HG03457 (cell line): ENCODE data around the gene SCT.
"Not testable (repeated sequence)": the region's sequence is repeated elsewhere in the genome, so short reads cannot be mapped to it uniquely, and the experiment has no call there.

Source experiments
- ATAC-seq: cut with Tn5 transposase; IDR thresholded peaks from one replicate; pipeline ENCODE4 v1.9.1; 2021; ENCODE audit warnings: moderate number of reproducible peaks; ENCODE audit not compliant: unreplicated experiment

Gene SCT, protein sequence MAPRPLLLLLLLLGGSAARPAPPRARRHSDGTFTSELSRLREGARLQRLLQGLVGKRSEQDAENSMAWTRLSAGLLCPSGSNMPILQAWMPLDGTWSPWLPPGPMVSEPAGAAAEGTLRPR

DNA sequence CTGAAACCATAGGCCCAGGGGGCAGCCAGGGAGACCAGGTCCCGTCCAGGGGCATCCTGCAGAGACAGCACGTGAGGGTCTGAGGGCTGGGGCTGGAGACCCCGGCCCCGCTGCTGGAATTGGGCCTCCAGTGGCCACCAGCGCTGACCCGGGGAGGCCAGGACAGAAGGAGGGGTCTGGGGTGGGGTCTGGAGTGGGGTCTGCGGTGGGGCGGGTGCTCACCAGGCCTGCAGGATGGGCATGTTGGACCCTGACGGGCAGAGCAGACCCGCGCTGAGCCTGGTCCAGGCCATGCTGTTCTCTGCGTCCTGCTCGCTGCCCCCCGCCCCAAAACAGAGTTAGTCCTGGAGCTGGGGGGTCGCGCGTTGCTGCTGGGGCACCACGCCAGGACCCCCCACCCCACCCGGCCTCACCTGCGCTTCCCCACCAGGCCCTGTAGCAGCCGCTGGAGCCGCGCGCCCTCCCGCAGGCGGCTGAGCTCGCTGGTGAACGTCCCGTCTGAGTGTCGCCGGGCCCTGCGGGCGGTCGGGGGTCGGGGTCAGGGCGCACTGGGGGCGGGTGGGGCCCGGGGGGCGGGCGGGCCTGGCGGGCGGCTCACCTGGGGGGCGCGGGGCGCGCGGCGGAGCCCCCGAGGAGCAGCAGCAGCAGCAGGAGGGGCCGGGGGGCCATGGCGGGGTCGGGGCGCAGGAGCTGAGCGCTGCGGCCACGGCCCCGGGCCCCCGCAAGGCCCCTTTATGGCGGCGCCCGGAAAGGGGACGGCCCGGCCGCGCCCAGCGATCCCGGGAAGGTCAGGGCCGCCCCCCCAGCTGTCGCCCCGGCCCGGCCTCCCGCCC lies at the start of gene SCT:
TSS of gene SCT (minus strand) at position 707 of the 833 bp plus-strand sequence. CDS start at position 669, 38 bp downstream.
- no peak for ATAC-seq

DNA sequence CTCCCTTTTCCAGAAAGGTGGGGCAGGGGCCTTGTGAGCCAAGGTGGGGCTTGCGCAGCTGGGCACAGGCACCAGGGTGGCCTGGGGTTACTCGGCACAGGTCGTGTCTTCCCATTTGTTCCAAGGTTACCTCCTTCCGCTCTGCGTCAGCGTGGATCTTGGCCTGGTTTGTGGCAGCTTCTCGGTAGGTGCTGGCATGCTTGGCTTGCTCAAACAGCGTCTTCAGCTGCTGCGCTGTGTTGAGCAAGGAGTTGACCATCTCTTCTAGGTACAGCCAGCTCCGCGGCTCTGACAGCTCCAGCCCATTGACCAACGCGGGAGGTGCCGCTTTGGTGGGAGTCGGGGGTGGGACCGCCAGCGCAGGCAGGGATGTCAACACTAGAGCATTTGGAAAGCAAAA lies 47.4 kb upstream of the SCT start:
- no peak for ATAC-seq

DNA sequence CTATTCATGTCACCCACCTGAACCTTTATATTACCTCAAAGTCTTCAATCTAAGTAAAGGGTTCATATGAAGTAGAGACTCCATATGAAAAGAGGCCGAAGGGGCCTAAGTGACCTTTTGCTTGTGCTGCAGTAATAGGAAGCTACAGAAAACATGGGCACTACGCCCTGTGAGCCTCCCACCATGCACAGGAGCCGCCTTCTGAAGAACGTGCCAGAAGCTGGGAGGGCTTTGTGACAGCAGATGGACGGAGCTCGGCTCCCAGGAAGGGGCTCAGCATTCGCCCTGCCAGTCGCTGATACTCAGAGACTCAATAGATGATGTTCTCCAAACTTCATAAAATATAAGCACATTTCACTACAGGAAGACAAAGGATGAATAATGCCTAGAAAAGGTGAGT lies 46.9 kb upstream of the SCT start:
- no peak for ATAC-seq

DNA sequence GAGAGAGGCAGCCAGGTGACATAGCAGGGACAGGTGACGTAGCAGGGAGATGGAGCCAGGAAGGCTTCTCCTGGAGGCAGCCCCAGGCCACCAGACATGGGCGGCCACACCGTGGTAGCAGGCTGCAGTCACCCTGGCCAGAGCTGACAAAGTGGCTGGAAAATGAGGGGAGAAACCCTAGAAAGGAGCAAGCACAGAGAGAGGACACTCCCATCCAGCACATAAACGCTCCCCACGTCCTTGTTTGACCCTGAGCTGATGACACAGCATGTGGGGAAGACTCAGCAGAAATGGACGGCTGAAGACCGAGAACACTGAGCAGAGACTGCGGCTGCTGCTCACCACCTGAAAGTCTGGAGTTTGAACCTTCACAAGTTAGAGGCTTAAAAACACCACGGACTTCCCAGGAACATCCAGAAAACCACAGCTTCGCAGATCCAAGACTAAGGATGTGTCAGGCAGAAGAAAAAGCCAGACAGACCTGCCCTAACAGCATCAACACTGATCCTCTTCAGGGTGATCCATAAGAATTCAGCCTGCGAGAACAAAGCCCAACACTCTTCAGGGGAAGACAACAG lies 38.8 kb upstream of the SCT start:
- ATAC-seq, result no peak

DNA sequence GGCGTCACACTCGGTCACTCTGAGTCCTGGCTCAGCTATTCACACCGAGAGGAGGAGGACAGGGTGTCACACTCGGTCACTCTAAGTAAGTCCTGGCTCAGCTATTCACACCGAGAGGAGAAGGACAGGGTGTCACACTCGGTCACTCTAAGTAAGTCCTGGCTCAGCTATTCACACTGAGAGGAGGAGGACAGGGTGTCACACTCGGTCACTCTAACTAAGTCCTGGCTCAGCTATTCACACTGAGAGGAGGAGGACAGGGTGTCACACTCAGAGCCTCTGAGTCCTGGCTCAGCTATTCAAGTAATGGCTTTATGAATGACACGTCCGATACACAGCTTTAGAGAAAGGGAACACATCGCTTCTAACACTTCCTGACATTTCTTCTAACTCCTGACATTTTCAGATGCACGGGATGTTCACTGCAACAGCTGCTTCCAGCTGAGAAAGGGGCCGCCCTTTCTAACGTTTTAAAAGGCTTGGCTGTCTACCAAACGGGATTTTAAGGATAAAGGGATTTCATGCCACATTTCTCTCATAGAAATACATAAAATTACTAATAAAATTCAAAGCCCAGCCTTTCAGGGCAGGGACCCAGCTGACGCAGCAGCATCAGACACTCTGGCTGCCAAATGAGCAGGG lies 38.2 kb upstream of the SCT start:
- no peak for ATAC-seq

DNA sequence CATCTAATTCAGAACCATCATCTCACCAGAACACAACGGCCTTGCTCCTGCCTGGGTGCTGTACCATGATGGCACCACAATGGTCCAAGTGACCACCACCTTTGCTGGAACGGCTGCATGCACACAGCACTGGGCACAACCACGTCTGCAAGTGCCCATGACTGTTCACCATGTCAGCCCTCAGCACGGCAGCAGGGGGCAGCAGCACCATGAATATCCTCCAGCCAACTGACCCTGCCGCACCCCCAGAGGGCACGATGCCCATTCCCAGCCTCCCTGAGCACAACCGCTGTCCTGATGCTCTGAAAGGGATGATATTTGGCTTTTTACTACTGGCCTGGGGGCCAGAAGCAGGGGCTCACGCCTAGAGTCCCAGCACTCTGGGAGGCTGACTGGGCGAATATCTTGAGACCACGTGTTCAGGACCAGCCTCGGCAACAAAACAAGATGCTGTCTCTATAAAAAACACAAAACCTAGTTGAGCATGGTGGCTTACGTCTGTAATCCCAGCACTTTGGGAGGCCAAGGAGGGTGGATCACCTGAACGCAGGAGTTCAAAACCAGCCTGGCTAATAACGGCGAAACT lies 35.8 kb upstream of the SCT start:
- ATAC-seq, result no peak

DNA sequence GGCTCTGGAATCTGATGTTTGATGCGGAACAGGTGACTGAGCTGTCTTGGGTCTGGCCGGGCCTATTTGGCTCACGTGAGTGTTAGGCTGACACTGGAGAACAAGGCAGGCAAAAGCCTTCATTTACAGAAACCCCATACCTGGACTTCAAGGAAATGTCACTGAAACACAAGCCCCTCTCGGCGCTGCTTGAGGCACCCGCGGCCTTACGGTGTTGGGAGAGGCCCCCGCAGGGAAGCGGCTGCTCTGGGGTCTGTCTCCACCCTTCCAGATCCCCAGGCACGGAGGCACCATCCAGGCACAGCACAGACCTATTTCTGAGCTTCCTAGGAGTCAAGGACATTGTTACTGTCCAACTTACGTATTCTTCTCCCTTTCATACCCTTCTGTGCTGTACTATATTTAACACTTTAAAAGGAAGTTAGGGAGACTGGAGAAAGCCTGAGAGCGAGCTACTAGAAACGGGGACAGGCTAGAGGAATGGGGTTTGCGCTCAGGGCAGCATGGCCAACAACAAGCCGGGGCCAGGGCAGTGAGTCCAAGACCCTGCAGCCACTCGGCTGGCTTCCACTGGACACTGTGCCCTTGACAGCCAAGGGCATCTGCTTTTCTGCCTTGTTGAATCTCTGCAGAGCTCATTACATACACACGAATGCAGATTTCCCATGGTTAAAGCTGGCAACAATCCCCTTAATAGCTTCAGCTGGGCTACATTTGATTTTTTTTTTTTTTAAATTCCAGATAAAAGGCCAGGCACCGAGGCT lies 33.9 kb upstream of the SCT start:
- no peak for ATAC-seq

DNA sequence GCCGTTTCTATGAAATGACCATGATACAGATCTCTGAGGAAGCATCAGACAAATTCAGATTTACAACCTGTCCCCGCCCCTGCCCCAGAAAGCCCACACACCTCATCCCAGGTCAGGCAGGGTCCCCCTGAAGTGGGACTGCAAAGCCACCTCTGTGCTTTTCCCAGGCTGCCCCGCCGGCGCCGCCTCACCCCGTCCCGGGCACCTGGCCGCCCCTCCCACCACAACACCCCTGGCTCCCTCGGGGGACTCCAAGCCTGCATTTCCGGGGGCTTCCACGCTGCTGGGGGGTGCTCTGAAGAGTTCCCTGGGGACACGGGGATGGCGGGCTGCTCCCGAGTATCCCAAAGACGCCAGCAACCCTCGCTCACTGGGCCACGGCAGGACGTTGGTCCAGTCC lies 33.3 kb upstream of the SCT start:
- ATAC-seq, result no peak

DNA sequence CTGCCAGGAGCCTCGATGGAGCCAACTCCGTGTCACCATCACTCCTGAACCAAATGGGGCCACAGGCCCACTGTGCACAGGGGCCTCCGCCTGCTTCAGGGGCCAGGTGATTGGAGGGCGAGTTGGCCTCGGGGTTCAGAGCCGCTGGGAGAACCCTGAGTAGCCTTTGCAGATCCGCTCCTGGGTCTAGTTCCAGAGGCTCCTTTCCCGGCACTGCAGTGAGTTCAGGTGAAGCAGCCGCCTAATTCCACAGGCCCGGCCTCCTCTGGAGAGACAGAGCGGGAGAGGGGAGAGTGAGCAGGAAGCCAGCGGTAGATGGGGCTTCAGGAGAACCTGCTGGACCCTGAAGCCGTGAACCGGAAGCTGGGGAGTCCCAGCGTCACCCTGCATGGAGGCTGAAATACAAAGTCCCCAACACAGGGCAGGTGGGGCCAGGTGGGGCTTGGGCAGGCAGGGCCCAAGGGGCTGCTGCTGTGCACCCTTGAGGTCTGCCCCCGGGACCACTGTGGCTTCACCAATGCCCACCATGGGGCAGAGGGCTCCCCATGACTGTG lies 32.6 kb upstream of the SCT start:
- ATAC-seq, result no peak

DNA sequence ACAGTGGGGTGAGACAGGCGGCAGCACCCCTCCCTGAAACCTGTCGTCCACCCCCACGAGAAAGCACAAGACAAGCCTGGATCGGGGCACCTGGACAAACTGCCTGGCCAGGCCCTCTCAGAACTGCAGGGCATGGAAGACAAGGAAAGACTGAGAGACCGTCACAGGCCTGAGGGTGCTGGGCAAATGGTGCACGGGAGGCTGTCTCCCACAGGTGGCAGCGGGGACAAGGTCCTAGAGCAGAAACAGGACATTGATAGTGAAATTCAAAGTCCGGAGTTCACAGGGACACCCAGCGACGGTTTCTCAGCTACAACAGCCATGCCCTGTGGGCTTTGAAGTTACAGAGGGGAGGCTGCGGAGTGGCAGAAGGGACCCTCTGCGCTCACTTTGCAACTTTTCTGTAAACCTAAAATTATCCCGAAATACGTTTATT lies 30.7 kb upstream of the SCT start:
- no peak for ATAC-seq

DNA sequence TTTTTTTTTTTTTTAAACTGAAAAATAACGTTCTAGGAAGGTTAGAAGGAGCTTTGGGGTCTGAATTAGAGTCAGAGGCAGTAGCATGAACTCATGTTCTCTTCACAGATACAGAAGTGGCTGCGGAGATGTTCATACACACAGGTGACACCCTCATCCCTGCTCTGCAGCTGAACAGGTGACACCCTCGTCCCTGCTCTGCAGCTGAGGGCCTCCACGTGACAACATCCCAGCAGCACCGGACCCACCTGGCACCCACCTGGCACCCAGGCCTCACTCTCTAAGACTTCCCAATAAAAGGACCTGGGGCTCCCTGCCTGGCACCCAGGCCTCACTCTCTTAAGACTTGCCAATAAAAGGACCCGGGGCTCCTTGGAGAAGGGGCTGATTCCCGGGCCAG lies 29.9 kb upstream of the SCT start:
- no peak for ATAC-seq

DNA sequence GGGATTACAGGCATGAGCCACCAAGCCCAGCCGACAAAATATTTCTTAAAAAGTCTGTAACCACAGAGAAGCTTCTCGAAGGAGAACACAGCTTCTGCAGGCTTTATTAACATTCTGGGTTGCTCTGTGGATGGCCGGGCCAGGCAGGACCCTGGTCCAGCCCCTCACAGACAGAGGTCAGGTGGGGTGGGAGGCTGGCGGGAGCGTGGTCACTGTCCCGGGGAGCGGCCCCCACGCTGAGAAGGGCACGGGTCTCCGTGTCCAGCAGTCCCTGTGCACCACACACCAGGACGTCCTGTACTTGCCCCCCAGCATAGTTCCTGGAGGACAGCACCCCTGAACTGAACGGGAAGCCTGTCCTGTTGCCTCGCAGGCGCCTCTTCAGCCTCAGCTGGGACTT lies 29.4 kb upstream of the SCT start:
- no peak for ATAC-seq

DNA sequence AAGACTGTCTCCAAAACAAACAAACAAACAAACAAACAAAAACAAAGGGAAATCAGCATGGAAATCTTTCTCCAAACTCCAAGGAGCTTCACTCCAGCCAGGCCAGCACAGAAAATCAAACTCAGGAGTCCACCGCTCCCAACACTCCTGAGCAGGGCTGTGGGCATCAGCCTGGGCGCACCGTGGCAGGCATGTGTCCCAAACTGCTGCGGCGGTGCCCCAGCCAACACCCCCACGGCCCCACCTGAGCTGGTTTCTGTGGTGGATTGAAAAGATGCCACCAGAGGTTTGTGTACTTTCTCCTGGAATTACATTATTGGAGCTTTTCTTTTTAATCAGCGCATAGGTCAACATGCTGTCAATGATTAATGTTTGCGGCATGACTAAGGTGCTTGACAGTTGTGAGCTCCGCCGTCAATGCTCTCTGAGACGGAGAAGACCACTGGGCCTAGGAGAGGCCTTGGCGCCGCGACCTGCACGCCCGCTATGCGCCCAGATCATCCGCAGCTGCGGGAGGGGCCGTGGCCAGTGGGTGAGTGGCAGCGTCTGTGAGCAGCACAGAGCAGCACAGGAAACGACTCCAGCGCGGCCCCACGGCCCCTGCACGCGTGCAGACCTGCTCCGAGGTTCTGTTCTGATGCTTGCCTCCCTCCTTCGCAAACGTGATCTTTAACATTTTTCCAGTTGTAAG lies 28.2 kb upstream of the SCT start:
- no peak for ATAC-seq

DNA sequence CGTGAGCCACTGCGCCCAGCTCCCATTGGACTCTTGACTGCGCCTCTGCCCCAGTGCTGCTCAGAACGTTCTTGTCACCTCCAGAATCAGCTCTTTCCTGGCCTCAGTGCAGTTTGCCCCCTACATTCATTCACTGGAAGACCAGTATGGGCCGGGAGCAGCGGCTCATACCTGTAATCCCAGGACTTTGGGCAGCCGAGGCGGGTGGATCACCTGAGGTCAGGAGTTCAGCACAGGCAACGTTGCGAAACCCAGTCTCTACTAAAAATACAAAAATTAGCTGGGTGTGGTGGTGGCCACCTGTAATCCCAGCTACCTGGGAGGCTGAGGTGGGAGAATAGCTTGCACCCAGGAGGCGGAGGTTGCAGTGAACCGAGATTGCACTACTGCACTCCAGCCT lies 27.5 kb upstream of the SCT start:
- ATAC-seq, result not testable (repeated sequence)

DNA sequence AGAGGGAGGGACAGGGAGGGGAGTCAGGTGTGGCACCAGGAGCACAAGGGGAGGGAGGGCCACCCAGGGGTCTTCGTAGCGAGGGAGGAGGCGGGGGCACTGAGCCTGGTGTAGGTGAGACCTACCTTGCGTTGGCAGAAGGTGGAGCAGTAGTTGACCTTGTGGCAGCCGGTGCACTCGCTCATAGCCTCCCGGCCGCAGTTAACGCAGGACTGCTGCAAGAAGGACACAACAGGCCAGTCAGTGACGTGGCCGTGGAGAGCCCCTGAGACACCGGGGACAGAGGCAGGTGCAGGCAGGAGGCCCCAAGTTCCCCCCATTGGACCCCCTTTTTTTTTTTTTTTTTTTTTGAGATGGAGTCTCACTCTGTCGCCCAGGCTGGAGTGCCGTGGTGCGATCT lies 26.9 kb upstream of the SCT start:
- no peak for ATAC-seq

DNA sequence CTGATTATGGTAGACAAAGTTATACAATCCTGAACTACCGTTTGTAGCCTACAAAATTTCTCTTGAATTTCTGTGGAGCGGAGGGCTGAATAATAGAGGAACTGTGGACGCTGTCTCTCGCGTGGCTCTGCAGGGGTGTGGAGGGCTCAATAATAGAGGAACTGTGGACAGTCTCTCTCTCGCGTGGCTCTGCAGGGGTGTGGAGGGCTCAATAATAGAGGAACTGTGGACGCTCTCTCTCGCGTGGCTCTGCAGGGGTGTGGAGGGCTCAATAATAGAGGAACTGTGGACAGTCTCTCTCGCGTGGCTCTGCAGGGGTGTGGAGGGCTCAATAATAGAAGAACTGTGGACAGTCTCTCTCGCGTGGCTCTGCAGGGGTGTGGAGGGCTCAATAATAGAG lies 26.2 kb upstream of the SCT start:
- not testable (repeated sequence) for ATAC-seq

DNA sequence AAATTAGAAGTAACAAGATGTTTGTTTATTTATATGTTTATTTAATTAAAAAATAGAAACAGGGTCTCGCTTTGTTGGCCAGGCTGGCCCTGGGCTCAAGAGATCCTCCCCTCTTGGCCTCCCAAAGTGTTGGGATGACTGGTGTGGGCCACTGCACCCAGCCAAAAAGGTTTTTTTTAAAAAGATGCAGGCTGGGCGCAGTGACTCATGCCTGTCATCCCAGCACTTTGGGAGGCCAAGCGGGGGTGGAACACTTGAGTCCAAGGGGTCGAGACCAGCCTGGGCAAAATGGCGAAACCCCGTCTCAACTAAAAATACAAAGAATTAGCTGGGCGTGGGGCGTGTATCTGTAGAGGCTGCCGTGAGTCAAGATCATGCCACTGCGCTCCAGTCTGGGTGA lies 23.5 kb upstream of the SCT start:
- no peak for ATAC-seq

DNA sequence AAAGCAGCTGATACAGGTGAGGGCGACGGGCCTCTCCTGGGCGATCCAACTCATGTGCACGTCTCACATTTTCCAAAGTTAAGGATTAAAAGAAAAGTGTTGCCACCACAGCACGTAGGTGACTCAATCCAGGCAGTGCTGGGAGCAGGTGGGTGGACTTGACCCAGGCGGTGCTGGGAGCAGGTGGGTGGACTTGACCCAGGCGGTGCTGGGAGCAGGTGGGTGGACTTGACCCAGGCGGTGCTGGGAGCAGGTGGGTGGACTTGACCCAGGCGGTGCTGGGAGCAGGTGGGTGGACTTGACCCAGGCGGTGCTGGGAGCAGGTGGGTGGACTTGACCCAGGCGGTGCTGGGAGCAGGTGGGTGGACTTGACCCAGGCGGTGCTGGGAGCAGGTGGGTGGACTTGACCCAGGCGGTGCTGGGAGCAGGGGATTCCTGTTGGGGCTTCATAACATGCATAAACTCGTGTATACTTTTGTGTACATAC lies 20.7 kb upstream of the SCT start:
- ATAC-seq, result not testable (repeated sequence)

DNA sequence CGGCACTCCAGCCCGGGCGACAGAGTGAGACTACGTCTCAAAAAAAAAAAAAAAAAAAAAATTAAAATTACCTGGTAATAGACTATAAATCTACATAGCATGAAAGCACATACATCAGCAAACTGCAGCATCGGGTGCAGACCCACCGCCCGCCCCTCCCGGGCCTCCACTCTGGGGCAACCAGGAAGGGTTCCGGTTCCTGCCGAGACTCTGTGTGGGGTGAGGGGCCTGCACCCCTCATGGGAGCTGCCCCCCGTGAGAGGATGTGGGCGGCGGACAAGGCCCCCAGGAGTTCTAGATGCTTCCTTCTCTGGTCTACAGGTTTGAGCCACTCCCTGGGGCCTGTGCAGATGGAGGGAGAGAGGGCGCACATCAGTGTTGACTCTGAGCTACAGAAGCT lies 19.2 kb upstream of the SCT start:
- no peak for ATAC-seq

DNA sequence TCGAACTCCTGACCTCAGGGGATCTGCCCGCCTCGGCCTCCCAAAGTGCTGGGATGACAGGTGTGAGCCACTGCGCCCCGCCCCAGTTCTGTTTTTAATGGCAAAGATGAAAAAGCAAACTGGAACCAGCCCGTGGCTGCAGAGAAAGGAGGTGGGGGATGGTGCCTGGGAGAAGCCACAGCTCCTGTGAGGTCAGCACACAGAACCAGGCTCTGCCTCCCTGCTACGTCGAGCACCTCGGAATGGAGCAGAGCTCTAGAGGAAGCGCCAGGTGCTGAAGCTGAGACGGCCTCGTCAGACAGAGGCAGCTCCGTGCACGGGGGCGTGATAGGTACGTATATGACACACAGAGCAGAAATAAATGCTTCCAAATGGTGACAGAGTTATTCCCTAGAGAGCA lies 18.6 kb upstream of the SCT start:
- ATAC-seq, result no peak
